KBM-7 (cell line): ENCODE measurements around the gene MINK1.
"Not testable (repeated sequence)": the region's sequence is repeated elsewhere in the genome, so short reads cannot be mapped to it uniquely, and the experiment has no call there.

Experiments
- DNase-seq: peaks from one replicate; pipeline ENCODE4 v3.0.0-alpha.2; 2015
- in situ Hi-C: fragments of 300-500 bp; cut with MboI; formaldehyde crosslinking; loops from 2 replicates; pipeline ENCODE4 v1.14.3; 2020; ENCODE audit warnings: low sequenced_read_pairs, low pct_unique_long_range_greater_than_20kb, mixed read lengths

MINK1 gene

GRCh38 chr17:4908301-4908700, 75.2 kb downstream of the MINK1 start:
- in situ Hi-C loops = no loop called here
- no peak for DNase-seq

GRCh38 chr17:4908711-4909496, 75.8 kb downstream of the MINK1 start:
- DNase-seq = peak; percentile 96

GRCh38 chr17:4913994-4914393, 80.9 kb downstream of the MINK1 start:
- no peak for DNase-seq

More at GRCh38 chr17:4908711-4909496, 75.8 kb downstream of the MINK1 start:
- in situ Hi-C loops = no loop called here

GRCh38 chr17:4914551-4914950, 81.4 kb downstream of the MINK1 start:
- DNase-seq, in situ Hi-C loops: not testable (repeated sequence)

More at GRCh38 chr17:4913994-4914393, 80.9 kb downstream of the MINK1 start:
- in situ Hi-C loops = no loop called here

GRCh38 chr17:4919511-4920047, 86.4 kb downstream of the MINK1 start:
- no peak for DNase-seq
- in situ Hi-C loops = no loop called here

- DNase-seq = no peak
- in situ Hi-C loops = no loop called here
Measured at GRCh38 chr17:4920351-4921048, 87.4 kb downstream of the MINK1 start.

- in situ Hi-C loops = no loop called here
- no peak for DNase-seq
Measured at GRCh38 chr17:4921320-4921719, 88.2 kb downstream of the MINK1 start.

- DNase-seq, in situ Hi-C loops: not testable (repeated sequence)
Measured at GRCh38 chr17:4926577-4927335, 93.6 kb downstream of the MINK1 start.

GRCh38 chr17:4928881-4929280, 95.7 kb downstream of the MINK1 start:
- in situ Hi-C loops = no loop called here
- DNase-seq = no peak

GRCh38 chr17:4931963-4932362, 98.8 kb downstream of the MINK1 start, which contains the start of gene GP1BA:
Gene GP1BA, plus strand, starts transcription at chr17:4932277. Its CDS starts 328 bp downstream, at chr17:4932605.
- DNase-seq = no peak
- in situ Hi-C loops = no loop called here

GRCh38 chr17:4932756-4933155, 99.6 kb downstream of the MINK1 start:
- in situ Hi-C loops = no loop called here
- DNase-seq = no peak

GRCh38 chr17:4933646-4934045, 100.5 kb downstream of the MINK1 start:
- in situ Hi-C loops = no loop called here
- no peak for DNase-seq

- peak; percentile 89 for DNase-seq
- in situ Hi-C loops = no loop called here
Measured at GRCh38 chr17:4934173-4934979, 101.2 kb downstream of the MINK1 start.

GRCh38 chr17:4935650-4936049, 102.5 kb downstream of the MINK1 start:
- in situ Hi-C loops = no loop called here
- no peak for DNase-seq

GRCh38 chr17:4936436-4936835, 103.3 kb downstream of the MINK1 start:
- no peak for DNase-seq
- in situ Hi-C loops = no loop called here

GRCh38 chr17:4937553-4937952, 104.4 kb downstream of the MINK1 start:
- no peak for DNase-seq
- in situ Hi-C loops = no loop called here

- DNase-seq = no peak
- in situ Hi-C loops = no loop called here
Measured at GRCh38 chr17:4938069-4938491, 104.9 kb downstream of the MINK1 start.

GRCh38 chr17:4938688-4939545, 105.8 kb downstream of the MINK1 start:
- DNase-seq = no peak
- in situ Hi-C loops = no loop called here
